ENCODE results near the gene EPS8L3.

Gene EPS8L3

GRCh38 chr1:109793089-109793485 is 29.4 kb upstream of the EPS8L3 start:
- DNase-seq, result no peak

GRCh38 chr1:109792056-109792831 is 28.5 kb upstream of the EPS8L3 start:
- DNase-seq, result peak; percentile 3

GRCh38 chr1:109791495-109792043 is 27.8 kb upstream of the EPS8L3 start:
- DNase-seq, result no peak

- no peak for DNase-seq
These were observed 27.2 kb upstream of the EPS8L3 start for GRCh38 chr1:109790735-109791494.

- DNase-seq, result no peak
These were observed 26.6 kb upstream of the EPS8L3 start for GRCh38 chr1:109790329-109790728.

GRCh38 chr1:109789551-109790180 is 25.9 kb upstream of the EPS8L3 start:
- no peak for DNase-seq

GRCh38 chr1:109788695-109789521 is 25.2 kb upstream of the EPS8L3 start:
- DNase-seq, result no peak

- DNase-seq, result no peak
These were observed 24.3 kb upstream of the EPS8L3 start for GRCh38 chr1:109787845-109788601.

GRCh38 chr1:109787211-109787844 is 23.6 kb upstream of the EPS8L3 start:
- DNase-seq, result no peak

GRCh38 chr1:109786531-109787021 is 22.9 kb upstream of the EPS8L3 start:
- no peak for DNase-seq

GRCh38 chr1:109786112-109786480 is 22.4 kb upstream of the EPS8L3 start:
- DNase-seq, result no peak

GRCh38 chr1:109785446-109786111 is 21.9 kb upstream of the EPS8L3 start:
- DNase-seq, result no peak

GRCh38 chr1:109784551-109785252 is 21.0 kb upstream of the EPS8L3 start:
- no peak for DNase-seq

- DNase-seq, result no peak
These were observed 19.7 kb upstream of the EPS8L3 start for GRCh38 chr1:109783436-109783835.

- DNase-seq, result no peak
These were observed 19.2 kb upstream of the EPS8L3 start for GRCh38 chr1:109782927-109783326.

- no peak for DNase-seq
These were observed 18.8 kb upstream of the EPS8L3 start for GRCh38 chr1:109782514-109782913.

GRCh38 chr1:109781806-109782205 is 18.1 kb upstream of the EPS8L3 start:
- no peak for DNase-seq

GRCh38 chr1:109780982-109781381 is 17.3 kb upstream of the EPS8L3 start:
- no peak for DNase-seq

- no peak for DNase-seq
These were observed 14.4 kb upstream of the EPS8L3 start for GRCh38 chr1:109777980-109778625.

All from NCI-H2081 treated with DMSO at 0.1 percent for 48 hours (cell line).